ENCODE data around the gene BTBD2.
A peak's percentile ranks its signal among the peaks of the same experiment; 100 is the strongest.

Gene BTBD2

GRCh38 chr19:1959928-1960589 lies 55.5 kb downstream of the BTBD2 start:
- DNase-seq (ENCODE audit: low read depth): no peak

GRCh38 chr19:1957562-1958248 lies 57.8 kb downstream of the BTBD2 start:
- no peak for DNase-seq (ENCODE audit: low read depth)

DNA sequence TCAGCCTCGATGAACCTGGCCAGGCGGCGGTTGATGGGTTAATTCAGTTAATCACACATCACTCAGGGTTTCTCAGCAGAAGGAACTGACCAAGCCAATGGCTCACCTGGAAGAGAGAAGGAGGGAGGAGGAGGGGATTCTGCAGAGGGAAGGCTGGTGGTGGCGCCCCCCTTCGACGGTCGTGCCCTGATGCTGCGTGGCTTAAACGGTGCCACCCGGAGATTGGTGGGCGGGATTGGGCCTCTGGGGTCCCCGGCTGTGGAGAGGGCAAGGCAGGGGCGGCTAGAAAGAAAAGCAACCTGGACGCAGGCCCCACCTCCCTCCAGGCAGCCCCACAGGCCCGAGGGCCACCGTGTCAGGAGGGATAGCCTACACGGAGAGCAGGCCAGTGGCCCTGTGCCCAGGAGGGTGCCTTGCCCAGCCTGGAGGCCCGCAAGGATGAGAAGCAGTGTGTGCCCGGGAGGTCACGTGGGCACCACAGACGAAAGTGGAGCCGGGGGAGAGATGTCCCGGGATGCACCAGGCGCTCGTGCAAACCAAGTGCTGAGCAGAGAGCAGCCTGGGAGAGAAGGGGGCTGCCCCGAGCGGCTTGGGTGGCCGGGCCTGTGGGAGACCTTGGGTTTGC lies 58.5 kb downstream of the BTBD2 start:
- no peak for DNase-seq (ENCODE audit: low read depth)

GRCh38 chr19:1956122-1956494 lies 59.4 kb downstream of the BTBD2 start:
- DNase-seq (ENCODE audit: low read depth): no peak

GRCh38 chr19:1955171-1956121 lies 60.1 kb downstream of the BTBD2 start:
- no peak for DNase-seq (ENCODE audit: low read depth)

GRCh38 chr19:1954532-1954933 lies 61.0 kb downstream of the BTBD2 start:
- no peak for DNase-seq (ENCODE audit: low read depth)

- DNase-seq (ENCODE audit: low read depth): no peak
Observed at GRCh38 chr19:1953441-1954094, 61.9 kb downstream of the BTBD2 start.

GRCh38 chr19:1953037-1953436 lies 62.5 kb downstream of the BTBD2 start:
- DNase-seq (ENCODE audit: low read depth): no peak

- DNase-seq (ENCODE audit: low read depth): no peak
Observed at GRCh38 chr19:1952635-1953034, 62.9 kb downstream of the BTBD2 start.

- DNase-seq (ENCODE audit: low read depth): no peak
Observed at GRCh38 chr19:1950640-1951039, 64.9 kb downstream of the BTBD2 start.

- no peak for DNase-seq (ENCODE audit: low read depth)
Observed at GRCh38 chr19:1949304-1950101, 66.0 kb downstream of the BTBD2 start.

DNA sequence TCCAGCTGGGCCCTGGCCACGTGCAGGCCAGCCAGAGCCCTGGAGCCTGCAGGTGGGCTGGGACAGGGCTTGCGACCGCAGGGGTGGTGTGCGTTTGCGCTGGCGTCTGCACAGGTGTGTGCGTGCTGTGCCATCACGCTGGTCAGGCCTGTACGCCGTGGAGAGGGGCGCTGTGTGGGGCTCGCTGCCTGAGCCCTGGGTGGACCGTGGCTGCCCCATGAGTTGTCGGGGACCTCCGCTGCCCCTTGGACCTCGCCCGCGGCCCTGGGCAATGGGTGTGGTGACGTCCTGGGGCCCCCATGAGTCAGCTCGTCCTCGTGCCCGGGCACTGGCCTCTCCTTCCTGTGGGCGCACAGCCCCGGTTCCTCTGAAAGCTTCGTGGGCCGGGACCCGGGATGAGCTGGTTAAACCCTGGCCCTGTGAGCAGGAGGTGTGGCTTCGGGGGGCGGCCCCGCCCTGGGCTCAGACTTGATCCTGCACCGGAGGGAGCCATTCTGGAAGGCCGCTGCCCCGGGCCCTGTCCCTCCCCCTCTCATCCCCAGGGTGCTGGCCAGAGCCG lies 67.8 kb downstream of the BTBD2 start:
- DNase-seq (ENCODE audit: low read depth): no peak

GRCh38 chr19:1945899-1946298 lies 69.6 kb downstream of the BTBD2 start:
- DNase-seq (ENCODE audit: low read depth): no peak

- DNase-seq (ENCODE audit: low read depth): no peak
Observed at GRCh38 chr19:1944916-1945561, 70.5 kb downstream of the BTBD2 start.

DNA sequence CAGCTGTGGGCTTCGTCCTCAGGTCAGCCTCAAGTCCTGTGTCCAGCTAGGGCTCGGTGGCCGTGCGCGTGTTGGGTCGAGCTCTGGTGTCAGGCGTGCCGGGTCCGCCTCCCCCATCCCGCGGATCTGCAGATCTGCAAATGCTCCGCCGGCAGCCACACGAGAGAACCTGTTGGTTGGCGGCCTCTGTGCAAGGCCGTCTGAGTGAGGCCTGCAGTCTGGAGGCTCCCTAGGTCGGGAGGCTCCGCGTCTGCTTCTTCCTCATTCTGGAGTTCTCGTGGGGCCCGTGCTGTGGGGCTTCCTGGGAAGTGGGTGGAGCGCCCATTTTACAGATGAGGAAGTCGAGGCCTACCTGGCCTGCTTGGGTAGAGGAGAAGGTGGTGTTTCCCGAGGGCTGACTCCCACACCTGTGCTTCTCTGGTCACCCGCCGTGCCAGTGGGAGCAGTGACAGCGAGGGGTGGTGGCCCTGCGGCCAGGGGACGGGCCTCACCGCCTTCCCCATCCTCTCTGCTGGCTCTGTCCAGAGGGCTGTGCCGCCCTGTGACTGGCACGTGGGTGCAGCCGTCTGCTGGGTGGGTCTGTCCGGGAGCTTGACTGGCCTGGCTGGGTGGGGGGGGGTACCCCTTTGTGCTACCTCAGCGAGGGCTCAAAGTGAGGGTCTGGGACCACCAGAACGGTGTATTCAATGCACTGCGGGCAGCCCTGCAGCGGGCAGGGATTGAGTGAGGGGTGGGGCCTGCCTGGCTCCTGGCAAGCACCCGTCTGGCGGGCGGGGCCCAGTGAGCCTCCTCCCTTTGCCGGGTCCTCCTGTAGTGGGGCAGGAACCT lies 71.2 kb downstream of the BTBD2 start:
- DNase-seq (ENCODE audit: low read depth): no peak

DNA sequence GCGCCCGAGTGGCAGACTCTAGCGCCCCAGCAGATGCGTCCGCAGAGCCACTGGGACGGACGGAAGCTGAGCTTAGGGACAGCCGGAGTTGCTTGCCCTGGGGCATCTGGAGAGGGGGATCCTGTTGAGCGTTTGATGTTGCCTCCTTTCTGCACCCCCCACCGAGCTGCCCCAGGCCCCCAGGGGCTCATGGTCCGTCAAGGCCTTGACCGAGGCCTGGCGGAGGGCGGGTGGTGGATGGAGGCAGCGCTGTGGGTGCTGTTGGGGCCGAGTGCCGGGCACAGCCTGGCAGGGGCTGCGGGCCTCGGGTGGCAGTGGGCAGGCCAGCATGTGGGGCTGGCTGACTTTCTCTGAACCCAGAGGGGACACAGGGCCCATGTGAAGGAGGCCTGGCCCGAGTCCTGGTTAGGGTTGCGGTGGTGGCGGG lies 71.8 kb downstream of the BTBD2 start:
- DNase-seq (ENCODE audit: low read depth): no peak

- no peak for DNase-seq (ENCODE audit: low read depth)
Observed at GRCh38 chr19:1942934-1943555, 72.5 kb downstream of the BTBD2 start.

DNA sequence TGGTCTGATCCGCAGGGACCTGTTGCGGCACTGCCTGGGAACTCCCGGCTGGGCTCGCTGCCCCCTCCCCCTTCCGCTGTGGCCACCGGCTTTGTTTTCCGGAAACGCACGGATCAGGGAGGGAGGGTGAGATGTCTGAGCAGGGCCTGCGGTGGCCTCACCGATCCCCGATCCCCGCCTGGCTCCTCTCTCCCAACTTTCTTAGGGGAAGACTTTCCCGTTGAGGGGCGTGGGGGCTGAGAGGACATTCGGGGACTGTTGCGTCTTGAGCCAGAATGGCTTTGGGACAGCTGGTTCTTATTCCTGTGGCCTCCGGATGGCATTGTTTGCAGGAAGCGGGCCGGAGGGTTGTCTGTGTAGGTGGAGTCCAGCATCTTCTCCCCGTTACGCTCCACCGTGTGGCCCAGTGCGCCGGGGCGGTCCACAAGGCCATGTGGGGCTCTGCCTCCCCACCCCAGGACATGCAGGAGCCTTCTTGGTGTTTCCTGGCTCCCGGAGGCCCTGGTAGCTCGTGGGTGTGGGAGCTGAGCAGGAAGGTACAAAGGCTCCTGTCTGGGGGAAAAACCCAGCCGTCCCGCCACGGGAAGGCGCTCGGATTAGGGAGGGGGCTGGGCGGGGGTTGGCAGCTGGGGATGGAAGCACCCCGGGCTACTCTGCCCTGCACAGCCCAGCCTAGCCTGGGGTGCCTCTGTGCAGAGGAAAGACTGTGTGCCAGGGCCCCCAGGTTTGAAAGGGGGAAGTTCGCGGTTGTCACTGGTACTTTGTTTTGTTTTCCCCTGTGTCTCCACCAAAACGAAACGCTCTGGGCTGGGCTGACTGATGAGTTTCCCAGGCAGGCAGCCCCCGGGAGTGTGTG lies 73.2 kb downstream of the BTBD2 start:
- DNase-seq (ENCODE audit: low read depth): peak; percentile 50
